Colon (tissue), 2 donors: ENCODE measurements around the gene ACSL5.

Source experiments
- FAIRE-seq: peaks from 2 replicates; lab custom pipeline; 2012; peaks lifted over from hg19 to GRCh38; lab: Jason Lieb, UNC
- donor health status: control.
- donor health status: control.

ACSL5 gene, protein sequence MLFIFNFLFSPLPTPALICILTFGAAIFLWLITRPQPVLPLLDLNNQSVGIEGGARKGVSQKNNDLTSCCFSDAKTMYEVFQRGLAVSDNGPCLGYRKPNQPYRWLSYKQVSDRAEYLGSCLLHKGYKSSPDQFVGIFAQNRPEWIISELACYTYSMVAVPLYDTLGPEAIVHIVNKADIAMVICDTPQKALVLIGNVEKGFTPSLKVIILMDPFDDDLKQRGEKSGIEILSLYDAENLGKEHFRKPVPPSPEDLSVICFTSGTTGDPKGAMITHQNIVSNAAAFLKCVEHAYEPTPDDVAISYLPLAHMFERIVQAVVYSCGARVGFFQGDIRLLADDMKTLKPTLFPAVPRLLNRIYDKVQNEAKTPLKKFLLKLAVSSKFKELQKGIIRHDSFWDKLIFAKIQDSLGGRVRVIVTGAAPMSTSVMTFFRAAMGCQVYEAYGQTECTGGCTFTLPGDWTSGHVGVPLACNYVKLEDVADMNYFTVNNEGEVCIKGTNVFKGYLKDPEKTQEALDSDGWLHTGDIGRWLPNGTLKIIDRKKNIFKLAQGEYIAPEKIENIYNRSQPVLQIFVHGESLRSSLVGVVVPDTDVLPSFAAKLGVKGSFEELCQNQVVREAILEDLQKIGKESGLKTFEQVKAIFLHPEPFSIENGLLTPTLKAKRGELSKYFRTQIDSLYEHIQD

DNA sequence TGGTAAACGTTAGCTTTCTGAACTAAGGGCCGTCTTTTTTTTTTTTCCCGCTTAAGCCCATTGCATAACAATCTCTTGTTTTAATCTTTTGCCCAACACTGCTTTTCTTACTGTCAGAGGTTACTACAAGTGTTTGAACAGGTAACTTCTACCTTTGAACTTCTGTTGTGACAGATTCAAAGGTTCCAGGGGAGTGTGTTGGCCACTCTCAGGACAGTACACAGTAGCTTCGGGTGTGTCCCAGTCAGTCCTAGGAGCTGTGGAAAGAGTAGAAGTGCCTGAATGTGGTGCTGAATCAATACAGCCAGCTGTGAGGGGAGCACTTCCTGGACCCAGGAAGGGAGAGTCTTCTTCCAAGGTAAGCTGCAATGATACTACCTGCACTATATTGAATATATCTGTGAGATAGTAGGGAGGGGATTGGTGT lies at the start of gene ACSL5:
ACSL5 (plus strand) TSS at position 205 of the 427 bp plus-strand sequence. CDS start 20,831 bp downstream, outside the sequence.
- FAIRE-seq, result no peak

DNA sequence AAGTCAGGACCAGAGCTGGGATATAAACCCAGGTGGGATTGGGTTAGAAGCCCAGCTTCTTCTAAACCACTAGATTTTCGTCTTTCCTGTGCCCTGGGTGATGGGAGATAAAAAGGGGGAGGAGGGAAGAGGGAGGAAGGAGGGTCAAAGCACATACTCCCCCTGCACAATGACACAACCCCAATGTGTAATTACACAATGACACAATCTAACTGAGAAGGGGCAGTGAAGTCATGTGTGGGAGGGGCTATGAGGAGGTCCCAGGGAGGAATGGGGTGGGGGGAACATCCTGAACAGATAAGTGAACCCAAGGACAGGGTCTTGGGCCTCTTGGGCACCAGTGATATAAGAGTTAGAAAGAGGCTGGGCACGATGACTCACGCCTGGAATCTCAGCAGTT lies 46.2 kb upstream of the ACSL5 start:
- no peak for FAIRE-seq

DNA sequence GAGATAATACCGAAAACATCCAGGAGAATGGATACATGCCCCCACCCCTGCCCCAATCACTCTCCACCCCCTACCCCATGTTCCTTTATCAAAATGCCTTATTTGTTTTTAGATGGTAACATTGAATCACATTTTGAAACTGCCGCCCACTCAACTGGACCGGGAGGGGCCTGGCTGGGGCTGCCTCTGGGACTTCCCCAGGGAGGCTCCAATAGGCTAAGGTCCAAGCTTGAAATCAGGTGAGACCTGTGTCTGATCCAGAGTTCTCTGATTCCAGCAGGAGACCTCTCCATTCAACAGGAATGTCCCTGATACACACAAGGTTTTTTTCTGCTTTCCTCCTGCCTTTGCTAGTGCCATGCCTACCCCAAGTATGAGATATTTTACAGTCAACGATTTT lies 43.8 kb upstream of the ACSL5 start:
- FAIRE-seq, result no peak

DNA sequence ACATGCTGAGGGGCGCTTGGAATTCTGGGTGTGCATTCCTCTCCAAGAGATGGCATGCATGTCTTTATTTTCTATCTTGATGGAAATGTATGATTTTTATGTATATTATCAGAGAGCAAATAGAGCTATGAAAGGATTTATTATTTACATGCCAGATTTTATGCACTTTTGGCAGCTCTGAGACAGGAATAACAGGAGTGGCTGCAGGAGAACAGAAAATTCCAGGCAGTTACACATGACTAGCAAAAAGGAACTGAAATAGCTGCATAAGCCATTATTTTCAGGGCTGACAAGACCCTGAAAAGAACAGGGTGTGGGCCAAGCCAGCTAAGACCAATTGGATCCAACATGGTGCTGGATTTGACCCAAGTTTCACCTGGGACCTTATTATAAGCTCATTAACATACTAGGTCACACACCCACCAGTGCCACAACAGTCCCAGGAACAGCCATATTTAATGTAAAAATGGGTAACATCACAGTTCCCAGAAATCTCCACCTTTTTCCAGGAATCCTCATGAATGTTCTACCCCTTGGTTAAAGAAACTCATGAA lies 43.2 kb upstream of the ACSL5 start:
- no peak for FAIRE-seq

DNA sequence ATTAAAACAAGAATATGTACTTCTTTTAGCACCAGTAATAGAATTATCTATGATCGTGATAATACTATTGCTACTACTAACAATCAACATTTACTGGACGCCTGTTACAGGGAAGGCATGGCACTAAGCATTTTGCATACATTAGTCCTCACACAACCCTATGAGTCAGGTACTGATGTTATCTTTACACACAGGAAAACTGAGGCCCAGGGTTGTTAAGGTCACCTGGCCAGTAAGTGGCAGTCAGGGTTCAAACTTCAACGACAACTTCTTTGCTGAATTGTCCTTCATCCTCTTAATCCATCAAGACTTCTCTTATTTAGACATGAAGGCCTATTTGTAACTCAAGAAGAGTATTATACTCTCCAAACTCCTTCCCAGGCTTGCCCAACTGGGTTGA lies 41.9 kb upstream of the ACSL5 start:
- FAIRE-seq, result no peak

DNA sequence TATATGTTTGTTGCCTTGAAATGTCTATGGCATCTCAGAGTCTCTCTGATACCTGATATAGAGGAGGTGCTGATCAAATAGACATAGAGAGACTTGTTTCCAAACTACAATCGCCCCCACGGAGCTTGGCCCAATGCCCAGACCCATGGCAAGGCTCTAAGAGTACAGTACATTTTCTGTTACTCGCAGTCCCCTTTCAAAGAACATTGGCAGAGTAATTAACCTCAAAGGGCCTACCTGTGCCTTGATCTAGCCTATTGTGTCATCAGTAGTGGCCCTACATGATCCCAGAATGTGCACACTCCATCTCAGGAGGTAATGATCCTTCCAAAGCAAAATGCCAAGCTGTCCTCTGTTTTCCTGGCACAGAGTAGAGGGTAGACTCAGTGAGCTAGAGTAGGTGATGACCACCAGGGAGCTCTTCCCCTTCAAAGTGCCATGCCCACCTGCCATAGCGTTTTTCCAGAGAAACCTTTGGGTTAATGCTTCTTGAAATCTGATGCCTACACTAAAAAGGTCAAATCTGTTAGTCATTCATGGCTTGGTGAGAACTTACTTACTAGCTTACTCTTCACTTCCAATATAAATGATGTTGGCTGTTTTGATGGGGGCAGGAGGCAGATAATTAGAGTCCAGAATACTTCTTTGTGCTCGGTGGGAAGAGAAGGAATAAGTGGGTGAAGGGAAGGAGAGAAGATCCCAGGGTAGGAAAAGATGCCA lies 41.2 kb upstream of the ACSL5 start:
- FAIRE-seq, result no peak

DNA sequence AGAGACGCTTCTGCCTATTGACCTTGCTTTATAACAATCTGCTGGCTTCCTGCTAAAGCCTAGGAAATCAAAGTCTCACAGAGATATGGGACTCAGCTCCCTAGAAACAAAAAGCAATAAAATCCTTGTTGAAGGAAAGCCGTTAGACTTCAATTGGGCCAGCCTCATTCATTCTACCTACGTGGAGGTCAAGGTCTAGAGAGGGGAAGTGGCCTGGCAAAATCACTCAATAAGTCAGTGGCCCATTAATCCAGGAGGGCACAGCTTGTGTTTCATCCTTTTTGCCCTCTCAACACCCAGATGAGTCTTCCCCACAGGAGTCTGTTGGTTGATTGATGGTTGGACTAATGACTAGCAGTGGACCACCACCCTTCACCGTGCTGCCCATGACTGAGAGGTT lies 40.5 kb upstream of the ACSL5 start:
- no peak for FAIRE-seq

DNA sequence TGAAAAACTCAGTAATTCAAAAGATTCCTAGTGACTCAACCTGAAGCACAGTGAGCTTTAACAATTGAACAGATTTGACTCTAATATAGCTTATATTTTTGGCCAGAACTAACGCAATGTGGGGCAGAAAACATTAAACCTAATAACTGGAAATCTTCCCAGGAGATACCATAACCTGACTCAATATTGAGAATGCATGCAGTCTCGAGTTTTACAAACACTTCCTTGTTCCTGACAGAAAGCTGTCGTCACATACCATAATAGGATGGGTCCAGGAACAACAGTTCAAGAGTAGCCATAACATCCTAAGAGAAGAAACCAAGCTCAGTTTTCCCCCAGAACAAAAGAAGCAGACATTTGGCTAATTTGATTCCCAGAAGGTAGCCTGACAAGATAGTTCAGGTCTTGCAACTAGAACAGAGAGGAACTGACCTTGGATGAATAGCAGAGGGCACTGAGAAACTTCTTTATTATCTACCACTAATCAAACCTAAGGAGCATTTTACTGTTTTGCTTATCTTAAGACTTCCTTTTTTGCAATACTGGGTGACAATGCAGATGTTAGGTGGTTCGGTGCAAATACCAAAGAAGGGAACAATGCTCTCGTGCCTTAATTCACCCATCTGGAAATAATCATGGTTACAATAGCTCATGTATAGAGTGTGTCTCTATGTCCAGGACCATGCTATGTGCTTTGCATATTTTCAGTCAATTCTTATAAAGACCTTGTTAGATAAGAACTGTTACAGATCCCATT lies 38.6 kb upstream of the ACSL5 start:
- no peak for FAIRE-seq

DNA sequence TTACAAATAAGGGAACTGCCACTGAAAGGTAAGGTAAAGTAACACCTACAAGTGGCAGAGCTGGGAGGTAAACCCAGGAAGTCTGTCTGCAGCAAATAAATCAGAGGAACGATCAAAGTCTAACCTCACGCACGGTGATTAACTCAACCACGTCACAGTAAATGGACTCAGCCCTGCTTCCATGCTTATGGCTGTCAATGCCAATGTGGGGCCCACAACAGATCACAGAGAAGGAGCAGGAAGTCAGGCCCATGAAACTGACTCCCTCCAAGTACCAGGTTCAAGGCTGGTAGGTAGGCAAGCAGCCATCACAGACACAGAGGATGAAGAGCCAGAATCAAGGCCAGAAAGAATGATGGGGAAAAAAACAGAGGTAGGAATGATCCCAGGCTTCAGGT lies 38.0 kb upstream of the ACSL5 start:
- FAIRE-seq, result no peak

DNA sequence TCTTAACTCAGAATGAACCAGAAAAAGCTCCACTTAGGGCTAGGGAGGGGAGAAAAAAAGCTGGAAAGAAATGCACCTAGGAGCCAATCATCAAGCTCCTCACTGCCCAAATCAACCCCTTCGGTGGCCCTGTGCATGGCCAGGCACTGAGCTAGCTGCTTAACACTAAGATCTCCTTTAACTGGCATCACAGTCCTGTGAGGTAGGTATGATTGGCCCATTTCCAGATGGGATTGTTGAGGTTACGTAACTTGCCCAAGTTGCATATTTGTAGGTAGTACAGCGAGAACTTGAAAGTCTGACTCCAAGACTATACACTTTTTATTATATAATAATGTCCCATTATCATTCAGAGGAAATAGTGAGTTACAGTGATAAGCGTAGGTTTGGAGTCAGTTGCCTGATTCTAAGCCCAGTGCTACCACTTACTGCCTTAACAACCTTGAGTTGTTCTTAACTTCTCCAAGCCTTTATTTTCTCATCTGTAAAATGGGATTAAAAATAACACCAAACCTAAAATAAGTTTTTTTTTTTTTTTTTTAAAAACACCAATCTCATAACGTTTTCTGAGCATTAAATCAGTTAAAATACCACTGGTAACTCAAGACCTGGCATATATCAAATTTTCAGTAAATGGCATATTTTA lies 37.2 kb upstream of the ACSL5 start:
- no peak for FAIRE-seq

DNA sequence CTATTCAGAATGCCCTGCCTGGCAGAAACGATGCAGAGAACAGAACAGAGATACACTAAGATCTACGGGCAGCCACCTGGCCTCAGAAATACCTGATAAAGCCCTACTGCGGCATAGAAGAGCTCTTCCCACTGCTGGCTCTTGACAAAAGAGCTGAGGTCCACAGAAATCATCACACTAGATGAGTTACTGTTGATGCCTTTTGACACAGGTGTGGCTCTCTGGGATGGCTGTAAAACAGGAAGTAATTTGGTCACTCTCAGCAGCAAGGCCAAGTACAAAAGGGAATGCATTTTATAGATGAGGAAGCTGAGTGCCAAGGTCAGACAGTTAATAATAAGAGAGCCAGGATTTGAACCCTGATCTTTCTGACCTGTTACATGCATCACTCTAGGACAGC lies 35.0 kb upstream of the ACSL5 start:
- no peak for FAIRE-seq

DNA sequence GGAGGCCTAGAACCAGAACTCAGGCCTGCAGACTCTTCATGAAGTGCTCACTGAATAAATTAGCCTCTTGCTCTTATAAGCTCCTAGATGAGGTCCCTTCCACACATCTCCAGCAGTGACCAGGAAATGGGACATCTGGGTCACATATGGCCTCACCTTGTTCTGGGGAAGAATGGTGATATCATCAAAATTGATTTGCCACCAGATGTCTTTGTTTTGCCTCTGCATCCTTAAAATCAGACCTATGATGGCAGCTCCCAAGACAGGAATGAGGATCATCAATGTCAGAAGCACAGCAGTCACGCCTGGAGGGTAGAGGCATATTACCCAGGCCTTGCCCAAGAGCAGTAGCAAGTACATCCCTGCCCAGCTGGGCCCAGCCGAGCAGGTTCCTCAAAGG lies 33.3 kb upstream of the ACSL5 start:
- FAIRE-seq, result no peak

GRCh38 chr10:112343056-112343806 lies 30.7 kb upstream of the ACSL5 start:
- no peak for FAIRE-seq

GRCh38 chr10:112344261-112344660 lies 29.7 kb upstream of the ACSL5 start:
- FAIRE-seq, result no peak

DNA sequence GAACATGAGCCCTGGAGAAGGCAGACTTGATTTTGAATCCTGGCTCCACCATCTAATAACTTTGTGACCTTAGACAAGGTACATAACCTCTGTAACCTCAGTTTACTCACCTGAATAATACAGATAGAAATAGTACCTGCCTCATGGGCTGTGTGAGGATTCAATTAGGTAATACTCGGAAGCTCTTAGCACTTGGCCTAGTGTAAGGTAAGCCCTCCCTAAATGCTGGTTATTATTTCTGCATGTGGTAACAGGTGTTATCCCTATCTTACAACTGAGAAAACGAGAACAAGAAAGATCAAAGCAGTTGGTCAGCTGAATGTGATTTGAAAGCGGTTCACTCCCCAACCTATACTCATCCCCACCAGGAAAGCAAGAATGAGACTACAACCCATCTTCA lies 28.7 kb upstream of the ACSL5 start:
- no peak for FAIRE-seq

GRCh38 chr10:112345743-112346142 lies 28.2 kb upstream of the ACSL5 start:
- no peak for FAIRE-seq

GRCh38 chr10:112346774-112347173 lies 27.1 kb upstream of the ACSL5 start:
- FAIRE-seq, result no peak

GRCh38 chr10:112347709-112348671 lies 25.9 kb upstream of the ACSL5 start:
- no peak for FAIRE-seq

DNA sequence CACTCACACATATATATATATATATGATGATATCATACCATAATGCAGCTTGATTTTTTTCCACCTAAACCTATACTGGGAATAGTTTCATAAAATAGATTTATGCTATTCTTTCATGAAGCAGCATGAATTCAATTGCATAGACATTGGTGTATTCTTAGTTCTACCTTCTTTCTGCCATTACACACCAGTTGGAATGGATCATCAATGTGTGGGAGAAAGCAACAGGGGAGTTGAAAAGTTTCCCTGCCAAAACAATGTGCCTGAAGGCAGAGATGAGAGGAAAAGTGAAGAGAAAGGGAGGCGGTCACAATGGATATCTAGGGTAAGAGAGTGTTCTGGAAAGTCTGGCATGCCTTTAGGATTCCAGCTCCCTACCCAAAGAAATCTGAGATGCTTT lies 25.2 kb upstream of the ACSL5 start:
- no peak for FAIRE-seq
